ENCODE data around the gene CEP83.
A peak's percentile ranks its signal among the peaks of the same experiment; 100 is the strongest.

Gene CEP83

DNA sequence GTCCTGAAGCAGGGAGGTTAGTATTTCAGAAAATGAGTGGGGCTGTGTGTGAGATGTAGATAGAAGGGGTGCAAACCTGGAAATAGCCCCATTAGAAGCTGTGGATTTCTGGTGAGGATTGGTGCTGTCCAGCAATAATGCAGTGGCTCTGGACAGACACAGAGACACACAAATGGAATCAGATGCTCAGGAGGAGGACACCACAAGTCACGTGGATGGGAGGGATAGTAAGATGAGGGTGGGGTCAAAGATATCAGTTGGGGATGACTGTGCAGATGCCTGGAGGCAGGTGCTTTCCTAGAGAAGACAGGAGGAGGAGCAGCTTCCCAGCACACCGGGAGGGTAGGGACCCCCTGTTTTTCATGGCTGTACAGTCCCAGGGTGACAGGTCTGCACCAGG is 174.8 kb downstream of the CEP83 start:
- Mint-ChIP-seq H3K27ac (no peak overlapping the region), H3K36me3 (ENCODE audit: low read depth) (no peaks in the 10 kb centered on the region), H3K27me3 (ENCODE audit: low read depth, poor library complexity) (no peaks in the 10 kb centered on the region), H3K9me3 (no peaks in the 10 kb centered on the region), H3K4me3 (no peak overlapping the region), H3K4me1 (peaks cover 71% of the 10 kb centered on the region)
- DNase-seq = no peak
- TF ChIP-seq, protein P1, sequence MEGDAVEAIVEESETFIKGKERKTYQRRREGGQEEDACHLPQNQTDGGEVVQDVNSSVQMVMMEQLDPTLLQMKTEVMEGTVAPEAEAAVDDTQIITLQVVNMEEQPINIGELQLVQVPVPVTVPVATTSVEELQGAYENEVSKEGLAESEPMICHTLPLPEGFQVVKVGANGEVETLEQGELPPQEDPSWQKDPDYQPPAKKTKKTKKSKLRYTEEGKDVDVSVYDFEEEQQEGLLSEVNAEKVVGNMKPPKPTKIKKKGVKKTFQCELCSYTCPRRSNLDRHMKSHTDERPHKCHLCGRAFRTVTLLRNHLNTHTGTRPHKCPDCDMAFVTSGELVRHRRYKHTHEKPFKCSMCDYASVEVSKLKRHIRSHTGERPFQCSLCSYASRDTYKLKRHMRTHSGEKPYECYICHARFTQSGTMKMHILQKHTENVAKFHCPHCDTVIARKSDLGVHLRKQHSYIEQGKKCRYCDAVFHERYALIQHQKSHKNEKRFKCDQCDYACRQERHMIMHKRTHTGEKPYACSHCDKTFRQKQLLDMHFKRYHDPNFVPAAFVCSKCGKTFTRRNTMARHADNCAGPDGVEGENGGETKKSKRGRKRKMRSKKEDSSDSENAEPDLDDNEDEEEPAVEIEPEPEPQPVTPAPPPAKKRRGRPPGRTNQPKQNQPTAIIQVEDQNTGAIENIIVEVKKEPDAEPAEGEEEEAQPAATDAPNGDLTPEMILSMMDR (IDR thresholded peaks at IDR 0.05) = no peak

DNA sequence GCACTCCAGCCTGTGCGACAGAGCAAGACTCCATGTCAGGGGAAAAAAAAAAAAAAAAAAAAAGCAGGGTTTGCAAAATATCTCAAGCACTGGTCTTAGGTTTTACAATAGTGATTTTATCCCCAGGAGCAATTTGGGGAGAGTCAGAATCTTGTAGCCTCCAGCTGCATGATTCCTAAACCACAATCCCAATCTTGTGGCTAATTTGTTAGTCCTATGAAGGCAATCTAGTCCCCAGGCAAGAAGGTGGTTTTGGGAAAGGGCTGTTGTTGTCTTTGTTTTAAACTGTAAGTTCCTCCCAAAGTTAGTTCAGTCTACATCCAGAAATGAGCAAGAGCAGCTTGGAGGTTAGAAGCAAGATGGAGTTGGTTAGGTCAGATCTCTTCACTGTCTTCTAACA is 175.6 kb downstream of the CEP83 start:
- no peak overlapping the region for H3K27ac Mint-ChIP-seq
- H3K4me1 Mint-ChIP-seq = peaks cover 65% of the 10 kb centered on the region
- no peaks in the 10 kb centered on the region for H3K27me3 Mint-ChIP-seq (ENCODE audit: low read depth, poor library complexity)
- TF ChIP-seq, protein P1 (IDR thresholded peaks at IDR 0.05) = no peak
- H3K4me3 Mint-ChIP-seq = no peak overlapping the region
- no peak for DNase-seq
- no peaks in the 10 kb centered on the region for H3K9me3 Mint-ChIP-seq
- no peaks in the 10 kb centered on the region for H3K36me3 Mint-ChIP-seq (ENCODE audit: low read depth)

DNA sequence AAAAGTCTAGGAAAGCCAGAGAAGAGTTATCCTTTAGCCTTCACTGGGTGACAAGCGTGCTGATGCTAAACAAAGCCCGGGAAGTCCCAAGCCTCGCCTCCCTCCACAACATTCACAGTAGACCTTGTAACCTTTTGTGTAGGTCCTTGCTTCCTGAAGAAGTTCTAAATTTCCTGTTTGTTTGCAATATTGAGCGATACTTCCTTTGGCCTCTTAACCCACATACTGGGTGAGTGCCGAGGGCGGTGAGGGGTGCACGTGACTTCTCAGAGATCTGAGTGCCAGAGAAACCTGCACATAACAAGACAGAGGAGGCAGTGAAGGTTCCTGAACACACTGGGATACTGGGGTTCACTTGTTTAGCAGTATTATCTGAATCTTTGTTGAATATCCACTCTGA is 177.0 kb downstream of the CEP83 start:
- no peak overlapping the region for H3K4me3 Mint-ChIP-seq
- H3K27me3 Mint-ChIP-seq (ENCODE audit: low read depth, poor library complexity) = no peaks in the 10 kb centered on the region
- no peaks in the 10 kb centered on the region for H3K9me3 Mint-ChIP-seq
- H3K36me3 Mint-ChIP-seq (ENCODE audit: low read depth) = no peaks in the 10 kb centered on the region
- TF ChIP-seq, protein P1 (IDR thresholded peaks at IDR 0.05) = no peak
- H3K27ac Mint-ChIP-seq = peak overlapping the region; percentile 74
- no peak for DNase-seq
- H3K4me1 Mint-ChIP-seq = peaks cover 62% of the 10 kb centered on the region

DNA sequence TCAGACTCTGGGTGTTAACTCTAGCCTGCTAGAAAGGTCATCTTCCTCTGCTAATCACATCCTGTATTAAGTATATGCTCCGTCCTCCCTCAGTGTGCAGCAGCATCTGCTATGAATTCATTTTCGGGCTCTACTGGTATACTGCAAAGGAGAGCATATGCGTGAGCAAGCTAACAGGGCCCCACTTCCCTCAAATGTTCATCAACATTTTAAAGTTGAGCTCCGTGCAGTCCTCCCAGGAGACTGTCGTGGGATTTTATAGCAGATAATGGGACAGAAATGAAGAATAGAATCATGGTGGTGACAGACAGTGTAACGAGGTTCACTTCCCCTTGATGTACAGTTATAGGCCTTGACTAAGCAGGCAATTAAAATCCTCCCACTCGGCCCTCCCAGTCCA is 179.6 kb downstream of the CEP83 start:
- H3K36me3 Mint-ChIP-seq (ENCODE audit: low read depth) = no peaks in the 10 kb centered on the region
- no peaks in the 10 kb centered on the region for H3K9me3 Mint-ChIP-seq
- DNase-seq = no peak
- no peak overlapping the region for H3K4me3 Mint-ChIP-seq
- H3K27me3 Mint-ChIP-seq (ENCODE audit: low read depth, poor library complexity) = no peaks in the 10 kb centered on the region
- peaks cover 38% of the 10 kb centered on the region for H3K4me1 Mint-ChIP-seq
- no peak overlapping the region for H3K27ac Mint-ChIP-seq
- TF ChIP-seq, protein P1 (IDR thresholded peaks at IDR 0.05) = no peak

DNA sequence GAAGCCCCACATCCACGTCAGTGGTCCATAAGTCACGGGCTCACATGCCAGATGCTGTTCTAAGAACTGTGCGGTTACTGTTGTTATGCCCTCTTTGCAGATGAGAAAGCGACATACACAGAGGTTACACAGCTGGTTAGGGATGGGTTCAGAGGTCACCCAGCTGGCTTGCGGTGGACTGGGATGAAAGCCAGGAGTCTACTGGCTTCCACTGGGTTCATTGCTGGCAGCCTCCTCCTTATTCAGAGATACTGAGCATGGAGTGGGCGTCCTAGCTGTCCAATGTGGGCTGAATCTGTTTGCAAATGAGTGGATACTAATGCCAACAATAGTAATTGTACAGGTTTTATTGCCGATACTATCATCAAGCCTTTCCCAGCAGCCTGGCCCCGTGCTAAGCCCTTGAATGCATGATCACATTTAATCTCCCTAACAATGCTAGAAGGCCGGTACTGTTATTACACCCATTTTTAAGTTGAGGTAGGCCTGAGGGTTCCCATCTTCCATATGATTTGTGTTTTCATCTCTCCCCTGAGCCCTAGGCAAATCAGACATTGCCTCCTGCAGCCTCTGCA is 182.2 kb downstream of the CEP83 start:
- H3K36me3 Mint-ChIP-seq (ENCODE audit: low read depth) = no peaks in the 10 kb centered on the region
- H3K9me3 Mint-ChIP-seq = no peaks in the 10 kb centered on the region

DNA sequence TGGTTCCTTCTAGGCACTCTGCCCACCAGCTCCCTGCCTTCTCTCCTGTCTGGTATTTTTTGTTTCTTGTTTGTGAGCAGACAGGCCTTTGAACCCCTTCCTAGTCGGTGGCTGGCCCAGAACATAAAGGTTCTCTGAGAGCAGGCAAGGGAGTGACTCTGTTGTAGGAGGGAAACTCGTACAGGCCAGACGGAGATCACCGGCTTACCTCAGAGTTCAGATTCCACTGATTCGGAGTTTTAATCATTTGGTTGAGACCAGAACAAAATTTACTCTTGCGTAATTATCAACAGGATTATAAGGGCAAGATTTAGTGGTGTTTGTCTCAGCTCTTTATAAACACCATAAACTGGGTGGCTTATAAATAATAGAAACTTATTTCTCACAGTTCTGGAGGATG is 182.9 kb downstream of the CEP83 start:
- DNase-seq = no peak
- no peak overlapping the region for H3K4me3 Mint-ChIP-seq
- TF ChIP-seq, protein P1 (IDR thresholded peaks at IDR 0.05) = no peak
- H3K4me1 Mint-ChIP-seq = peaks cover 21% of the 10 kb centered on the region
- H3K27me3 Mint-ChIP-seq (ENCODE audit: low read depth, poor library complexity) = no peaks in the 10 kb centered on the region
- H3K36me3 Mint-ChIP-seq (ENCODE audit: low read depth) = no peaks in the 10 kb centered on the region
- no peaks in the 10 kb centered on the region for H3K9me3 Mint-ChIP-seq
- H3K27ac Mint-ChIP-seq = no peak overlapping the region

More for the DNA sequence above, 182.2 kb downstream of the CEP83 start:
- no peak for DNase-seq
- TF ChIP-seq, protein P1 (IDR thresholded peaks at IDR 0.05) = no peak
- no peak overlapping the region for H3K27ac Mint-ChIP-seq
- H3K27me3 Mint-ChIP-seq (ENCODE audit: low read depth, poor library complexity) = no peaks in the 10 kb centered on the region
- H3K4me1 Mint-ChIP-seq = peaks cover 28% of the 10 kb centered on the region
- H3K4me3 Mint-ChIP-seq = no peak overlapping the region
